Fibroblast of skin of left biceps (primary cell): ENCODE data around the gene PRMT9.

ENCODE experiments used
- DNase-seq, 2 experiments: peaks; one replicate each; pipeline ENCODE4 v3.0.0-alpha.2; 2013; ENCODE audit warnings: low read depth in 2 of 2

Gene PRMT9

DNA sequence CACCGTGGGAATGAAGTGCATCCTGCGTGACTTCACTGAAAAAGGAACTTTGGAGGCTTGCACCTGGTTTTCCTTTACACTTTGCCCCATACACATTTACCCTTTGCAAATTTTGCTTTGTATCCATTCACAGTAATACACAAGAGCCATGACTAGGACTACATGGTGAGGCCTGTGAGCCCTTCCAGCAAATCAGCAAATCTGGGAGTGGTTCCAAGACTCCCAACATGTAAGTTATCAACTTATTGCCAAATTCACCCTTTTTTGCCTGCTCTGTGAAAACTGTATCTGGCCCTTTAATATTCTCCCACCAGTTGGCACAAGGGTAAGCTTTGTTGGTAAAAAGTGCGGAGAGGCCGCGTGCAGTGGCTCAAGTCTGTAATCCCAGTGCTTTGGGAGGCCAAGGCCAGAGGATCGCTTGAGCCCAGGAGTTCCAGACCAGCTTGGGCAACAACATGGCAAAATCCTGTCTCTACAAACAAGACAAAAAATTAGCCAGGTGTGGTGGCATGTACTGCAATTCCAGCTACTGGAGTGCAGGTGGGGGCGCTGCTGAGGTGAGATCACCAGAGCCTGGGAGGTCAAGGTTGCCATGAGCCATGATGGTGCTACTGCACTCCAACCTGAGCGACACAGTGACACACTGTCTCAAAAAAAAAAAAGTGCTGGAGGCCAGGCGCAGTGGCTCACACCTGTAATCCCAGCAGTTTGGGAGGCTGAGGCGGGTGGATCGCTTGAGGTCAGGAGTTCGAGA lies 5.0 kb downstream of the PRMT9 start:
- no peak for DNase-seq

DNA sequence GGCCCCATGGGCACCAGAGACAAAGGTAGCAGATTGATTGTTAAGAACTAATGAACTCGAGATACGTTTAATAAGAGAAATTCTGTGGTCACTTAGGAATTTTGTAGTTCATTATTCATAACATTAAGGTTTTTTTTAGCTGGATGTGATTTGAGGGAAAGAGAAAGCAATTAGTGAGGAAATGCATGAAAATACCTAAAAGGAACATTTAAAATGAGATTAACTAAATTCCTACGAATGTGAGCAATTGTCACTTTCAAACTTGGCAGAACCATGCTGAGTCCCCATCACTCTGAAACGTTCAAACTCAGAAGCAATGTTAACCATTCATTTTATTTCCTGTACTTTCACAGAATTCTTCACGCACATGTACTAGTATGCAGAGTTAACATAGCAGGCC lies 5.9 kb downstream of the PRMT9 start:
- no peak for DNase-seq

GRCh38 chr4:147674496-147674895 lies 9.5 kb downstream of the PRMT9 start:
- peak; percentile 15 to 30 for DNase-seq

- no peak for DNase-seq
Measured at GRCh38 chr4:147674073-147674472, 9.9 kb downstream of the PRMT9 start.

DNA sequence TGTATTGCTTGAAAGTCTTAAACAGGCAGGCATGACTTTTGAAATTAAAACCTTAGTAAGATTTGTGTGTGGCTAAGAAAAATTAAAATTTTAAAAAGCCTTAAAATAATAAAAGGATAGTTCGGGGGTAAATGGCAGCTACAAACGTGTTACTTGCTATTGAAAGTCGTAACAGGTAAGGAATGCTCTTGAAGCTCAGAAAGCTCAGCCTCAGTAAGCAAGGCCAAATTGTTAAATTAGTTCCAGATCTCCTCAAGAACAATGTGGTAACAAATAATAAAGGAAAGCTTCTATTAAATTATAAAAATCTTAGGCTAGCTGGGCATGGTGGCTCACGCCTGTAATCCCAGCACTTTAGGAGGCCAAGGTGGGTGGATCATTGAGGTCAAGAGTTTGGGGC lies 25.5 kb downstream of the PRMT9 start:
- no peak for DNase-seq

DNA sequence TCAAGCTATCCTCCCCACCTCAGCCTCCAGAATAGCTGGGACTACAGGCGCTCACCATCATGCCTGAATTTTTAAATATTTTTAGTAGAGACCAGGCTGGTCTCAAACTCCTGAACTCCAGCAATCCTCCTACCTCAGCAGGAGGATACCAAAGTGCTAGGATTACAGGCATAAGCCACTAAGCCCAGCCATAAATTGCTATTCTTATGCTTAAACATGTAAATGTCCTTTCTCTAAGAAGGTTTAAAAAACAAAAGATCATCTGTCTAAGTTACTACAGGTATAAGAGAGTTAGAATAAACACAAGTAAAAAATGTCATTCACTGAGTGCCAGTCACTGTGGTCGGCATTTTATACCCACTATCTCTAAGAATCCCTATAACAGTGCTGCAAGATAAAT lies 28.3 kb downstream of the PRMT9 start:
- no peak for DNase-seq

DNA sequence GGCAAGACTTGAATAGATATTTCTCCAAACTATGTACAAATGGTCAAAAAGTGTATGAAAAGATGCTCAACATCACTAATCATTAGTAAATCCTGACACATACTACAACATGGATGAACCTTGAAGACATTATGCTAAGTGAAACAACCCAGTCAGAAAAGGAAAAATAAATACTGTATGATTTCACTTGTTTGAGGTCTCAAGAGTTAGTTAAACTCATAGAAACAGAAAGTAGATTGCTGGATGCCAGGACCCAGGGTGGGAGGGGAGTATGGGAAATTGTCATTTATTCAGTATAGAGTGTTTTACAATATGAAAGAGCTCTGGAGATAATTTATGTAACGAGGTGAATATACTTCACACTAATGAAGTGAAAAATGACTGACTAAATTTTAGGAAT lies 32.4 kb downstream of the PRMT9 start:
- DNase-seq, result no peak

GRCh38 chr4:147648656-147649055 lies 35.3 kb downstream of the PRMT9 start:
- DNase-seq, result no peak

- no peak for DNase-seq
Measured at GRCh38 chr4:147645099-147645498, 38.9 kb downstream of the PRMT9 start.

DNA sequence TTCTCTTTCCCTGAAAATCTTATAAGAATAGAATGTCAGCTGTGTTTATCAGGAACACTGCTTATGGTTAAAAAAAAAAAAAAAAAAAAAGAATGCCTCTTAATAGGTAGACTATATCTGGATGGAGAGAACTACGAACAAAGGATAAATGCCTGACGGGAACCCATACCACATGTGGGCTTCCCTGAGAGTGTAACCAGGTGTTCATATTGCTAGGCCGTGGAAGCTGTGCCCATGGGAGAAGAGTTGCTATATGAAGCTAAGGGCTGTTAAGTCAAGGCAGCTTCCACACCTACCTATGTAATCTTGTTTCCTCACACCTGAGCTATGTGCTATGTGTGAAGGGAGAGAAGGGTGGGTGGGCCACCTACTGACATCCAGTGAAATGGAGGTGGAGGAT lies 39.5 kb downstream of the PRMT9 start:
- DNase-seq, result no peak

DNA sequence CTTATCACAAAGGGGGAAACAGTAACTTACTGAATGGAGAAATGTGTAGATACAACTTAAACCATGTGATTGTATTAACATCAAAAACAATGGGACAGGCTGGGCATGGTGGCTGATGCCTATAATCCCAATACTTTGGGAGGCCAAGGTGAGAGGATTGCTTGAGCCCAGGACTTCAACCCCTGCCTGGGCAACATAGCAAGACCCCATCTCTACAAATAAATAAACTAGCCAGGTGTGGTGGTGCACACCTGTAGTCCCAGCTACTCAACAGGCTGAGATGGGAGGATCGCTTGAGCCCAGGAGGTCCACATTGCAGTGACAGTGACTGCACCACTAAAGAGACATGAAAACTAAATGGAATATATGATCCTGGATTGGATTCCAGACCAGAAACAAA lies 40.3 kb downstream of the PRMT9 start:
- no peak for DNase-seq

GRCh38 chr4:147640331-147640730 lies 43.6 kb downstream of the PRMT9 start:
- DNase-seq, result no peak

- no peak for DNase-seq
Measured at GRCh38 chr4:147639388-147639787, 44.6 kb downstream of the PRMT9 start.

GRCh38 chr4:147638942-147639341 lies 45.0 kb downstream of the PRMT9 start:
- no peak for DNase-seq

DNA sequence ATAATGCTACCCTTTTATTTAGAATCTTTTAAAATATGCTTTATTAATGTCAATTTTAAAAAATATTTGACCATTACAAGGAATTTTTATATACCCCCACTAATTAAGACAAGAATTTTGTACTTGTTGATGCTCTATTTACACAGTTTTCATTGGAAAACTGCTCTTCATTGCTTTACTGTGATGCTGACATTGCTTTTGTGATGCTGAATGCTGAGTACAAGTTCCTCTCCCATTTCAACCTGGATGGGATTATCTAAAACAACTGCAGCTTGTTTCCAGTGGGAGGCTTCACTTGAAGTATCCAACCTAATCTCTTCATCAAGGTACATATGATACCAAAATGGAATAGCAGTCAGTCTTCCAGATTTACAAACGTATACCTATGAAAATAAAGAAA lies 45.6 kb downstream of the PRMT9 start:
- DNase-seq, result no peak

- DNase-seq, result no peak
Measured at GRCh38 chr4:147635348-147635747, 48.6 kb downstream of the PRMT9 start.

- no peak for DNase-seq
Measured at GRCh38 chr4:147633643-147634042, 50.3 kb downstream of the PRMT9 start.

GRCh38 chr4:147633113-147633512 lies 50.9 kb downstream of the PRMT9 start:
- no peak for DNase-seq

GRCh38 chr4:147629783-147630730 lies 53.9 kb downstream of the PRMT9 start:
- no peak for DNase-seq

GRCh38 chr4:147628415-147628814 lies 55.5 kb downstream of the PRMT9 start:
- DNase-seq, result no peak

DNA sequence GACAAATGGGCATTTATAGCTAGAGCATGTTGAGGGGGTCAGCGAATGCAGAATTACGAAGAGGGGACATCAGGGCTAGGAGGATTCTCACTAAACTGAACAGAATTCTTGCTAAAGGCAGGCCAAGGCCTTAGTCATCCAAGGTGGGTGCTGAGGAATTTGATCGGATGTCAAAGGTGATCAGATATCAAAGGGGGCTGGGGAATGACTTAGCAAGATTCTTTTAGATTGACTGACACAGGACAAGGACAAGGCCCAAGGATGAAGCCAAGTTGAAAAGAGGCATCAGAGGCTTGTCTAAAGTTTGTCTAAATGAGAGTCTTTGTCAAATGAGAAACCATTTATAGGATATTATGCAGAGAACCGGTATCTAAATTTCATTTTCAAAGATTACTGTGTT lies 57.1 kb downstream of the PRMT9 start:
- no peak for DNase-seq

DNA sequence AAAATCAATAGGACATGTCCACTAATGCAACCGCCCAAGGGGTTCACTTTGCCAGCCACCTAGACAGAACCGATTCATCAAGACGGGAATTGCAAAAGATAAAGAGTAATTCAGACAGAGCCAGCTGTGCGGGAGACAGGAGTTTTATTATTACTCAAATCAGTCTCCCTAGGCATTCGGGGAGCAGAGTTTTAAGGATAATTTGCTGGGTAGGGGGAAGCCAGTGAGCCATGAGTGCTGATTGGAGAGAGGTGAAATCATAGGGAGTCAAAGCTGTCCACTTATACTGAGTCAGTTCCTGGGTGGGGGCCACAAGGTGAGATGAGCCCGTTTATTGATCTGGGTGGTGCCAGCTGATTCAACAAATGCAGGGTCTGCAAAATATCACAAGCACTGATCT lies 58.2 kb downstream of the PRMT9 start:
- DNase-seq, result no peak

- DNase-seq, result no peak
Measured at GRCh38 chr4:147620315-147620714, 63.6 kb downstream of the PRMT9 start.
